Stimulated activated CD8-positive, alpha-beta memory T cell treated with anti-CD3 and anti-CD28 coated beads, Interleukin-7, amount 100 ng/mL, for 24 hours (primary cell): ENCODE measurements around the gene FOXA1.

Experiments
- DNase-seq: peaks from one replicate; pipeline ENCODE4 v3.0.0-alpha.2; 2020; ENCODE audit warnings: low read depth

The FOXA1 gene

GRCh38 chr14:37594971-37595808, at the start of gene FOXA1, which contains the start of gene TTC6:
TSS of gene FOXA1 (minus strand) at chr14:37595249. CDS start at chr14:37594972, 277 bp downstream.
TSS of gene TTC6 (plus strand) at chr14:37595629. CDS start at chr14:37622065, 26,436 bp downstream.
- DNase-seq: no peak

- DNase-seq: no peak
Measured at GRCh38 chr14:37643701-37644100, 48.7 kb upstream of the FOXA1 start.

- no peak for DNase-seq
Measured at GRCh38 chr14:37642125-37642524, 47.1 kb upstream of the FOXA1 start.

DNA sequence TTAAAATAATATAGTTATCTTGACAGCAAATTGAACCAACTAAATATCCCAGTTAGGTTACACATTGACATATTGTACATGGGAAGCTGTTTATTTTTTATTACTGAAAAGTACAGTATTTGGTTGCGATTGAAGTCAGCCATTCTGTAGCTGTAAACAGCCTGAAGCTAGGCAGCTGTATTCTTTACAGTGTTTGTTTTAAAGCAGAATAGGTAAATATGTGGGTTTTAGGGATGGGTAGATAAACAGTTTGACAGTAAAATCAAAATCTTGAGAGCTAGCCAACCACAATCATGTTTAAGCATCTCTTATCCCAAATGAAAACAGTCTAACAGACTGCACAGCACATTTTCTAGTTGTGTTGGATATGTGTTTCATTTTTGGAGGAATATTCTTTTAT, 46.1 kb upstream of the FOXA1 start:
- DNase-seq: no peak

- DNase-seq: no peak
Measured at GRCh38 chr14:37638599-37638998, 43.5 kb upstream of the FOXA1 start.

- no peak for DNase-seq
Measured at GRCh38 chr14:37637341-37637740, 42.3 kb upstream of the FOXA1 start.

DNA sequence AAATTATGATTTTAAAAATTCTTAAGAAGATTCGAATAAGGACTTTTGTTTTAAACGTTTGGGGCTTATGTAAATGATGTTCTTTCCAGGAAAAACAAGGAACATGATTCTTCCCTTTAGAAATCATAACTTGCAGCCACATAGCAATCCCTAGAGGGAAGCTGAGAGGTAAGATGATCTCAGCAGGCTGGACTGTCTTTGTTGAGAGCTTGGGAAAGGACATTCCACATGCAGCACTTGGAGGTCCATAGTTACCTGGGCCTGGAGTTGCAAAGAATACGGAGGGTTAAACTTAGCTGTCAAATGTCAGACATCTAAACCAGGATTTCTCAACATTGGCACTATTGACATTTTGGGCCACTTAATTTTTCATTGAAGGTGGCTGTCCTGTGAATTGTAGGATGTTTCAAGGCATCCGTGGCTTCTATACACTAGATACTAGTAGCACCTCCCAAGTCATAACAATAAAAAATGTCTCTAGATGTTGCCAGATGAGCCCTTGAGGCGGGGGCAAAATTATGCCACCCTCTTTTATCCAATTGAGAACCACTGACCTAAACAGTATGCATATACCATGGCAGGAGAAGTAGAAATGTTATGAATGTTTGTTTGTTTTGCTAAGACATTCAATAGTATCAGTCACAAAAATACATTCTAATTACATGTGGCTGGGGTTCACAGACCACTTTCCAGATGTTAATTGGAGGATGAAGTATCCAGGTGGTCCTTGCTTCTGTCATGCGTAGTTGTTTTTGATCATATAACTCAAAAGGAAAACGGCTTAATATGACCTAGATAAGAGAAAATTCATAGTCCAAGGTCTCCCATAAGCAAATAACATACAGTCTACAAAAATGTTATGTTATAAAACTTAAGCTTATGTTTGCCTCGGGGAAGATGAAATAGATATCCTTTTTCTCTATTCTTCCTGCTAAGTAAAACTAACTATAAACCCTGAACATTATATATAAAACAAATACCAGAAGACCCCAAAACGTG, 30.8 kb upstream of the FOXA1 start:
- DNase-seq: no peak

- no peak for DNase-seq
Measured at GRCh38 chr14:37623971-37624370, 28.9 kb upstream of the FOXA1 start.

DNA sequence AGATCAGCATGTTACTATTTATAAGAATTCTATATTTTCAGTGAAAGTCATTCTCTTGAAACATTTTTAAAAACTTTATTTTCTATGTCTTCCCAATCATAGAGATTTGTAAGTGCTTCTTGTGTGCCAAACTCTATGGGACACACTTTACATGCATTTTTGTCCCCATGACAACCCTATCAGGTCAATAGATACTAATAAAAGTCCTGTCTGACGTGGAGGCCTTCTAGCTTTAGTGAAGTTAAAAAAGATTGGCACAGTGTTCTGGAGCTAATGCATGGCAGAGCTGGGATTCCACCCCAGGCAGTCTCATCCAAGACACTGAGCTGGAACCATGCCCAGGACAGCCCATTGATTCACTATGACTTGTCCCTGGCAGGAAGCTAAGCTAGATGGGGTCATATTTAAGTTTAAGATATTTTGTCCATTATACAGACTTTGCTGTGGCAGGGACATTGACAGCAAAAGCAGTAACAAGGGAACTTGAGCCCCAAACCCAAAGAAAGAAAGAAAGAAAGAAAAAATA, 28.4 kb upstream of the FOXA1 start:
- DNase-seq: no peak

DNA sequence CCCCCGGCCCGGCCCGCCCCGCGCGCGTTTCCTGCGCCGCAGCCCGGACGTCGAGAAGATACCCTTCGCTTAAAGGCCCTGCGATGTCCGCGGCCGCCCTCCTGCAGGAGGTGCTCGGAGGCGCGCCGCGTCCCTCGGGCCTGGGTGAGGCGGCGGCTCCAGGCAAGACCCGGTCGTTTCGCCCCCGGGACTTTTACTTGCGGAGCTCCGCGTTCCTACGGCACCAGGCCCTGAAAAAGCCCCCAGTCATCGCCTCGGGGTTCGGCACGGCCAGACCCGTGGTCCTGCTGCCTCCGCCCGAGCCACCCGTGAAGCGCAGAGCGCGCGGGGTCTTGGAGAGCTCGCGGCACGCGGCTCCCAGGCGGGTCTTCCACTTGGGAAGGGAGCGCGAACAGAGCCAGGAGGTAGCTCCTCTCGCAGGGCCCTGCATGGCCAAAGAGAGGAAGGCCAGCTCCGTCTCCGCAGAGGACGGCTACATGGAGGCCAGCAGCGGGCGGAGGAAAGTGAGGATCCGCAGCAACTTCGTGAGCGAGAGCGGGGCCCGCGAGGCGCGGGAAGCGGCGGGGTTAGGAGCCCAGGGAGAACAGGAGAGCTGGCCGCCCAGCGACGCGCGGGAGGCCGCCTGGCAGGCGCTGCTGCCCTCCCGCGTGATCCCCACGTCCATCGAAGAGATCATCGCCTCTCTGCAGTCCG, 27.3 kb upstream of the FOXA1 start:
- DNase-seq: no peak

GRCh38 chr14:37620856-37621255, 25.8 kb upstream of the FOXA1 start:
- no peak for DNase-seq

- DNase-seq: no peak
Measured at GRCh38 chr14:37618498-37619028, 23.5 kb upstream of the FOXA1 start.

- DNase-seq: no peak
Measured at GRCh38 chr14:37617864-37618365, 22.9 kb upstream of the FOXA1 start.

DNA sequence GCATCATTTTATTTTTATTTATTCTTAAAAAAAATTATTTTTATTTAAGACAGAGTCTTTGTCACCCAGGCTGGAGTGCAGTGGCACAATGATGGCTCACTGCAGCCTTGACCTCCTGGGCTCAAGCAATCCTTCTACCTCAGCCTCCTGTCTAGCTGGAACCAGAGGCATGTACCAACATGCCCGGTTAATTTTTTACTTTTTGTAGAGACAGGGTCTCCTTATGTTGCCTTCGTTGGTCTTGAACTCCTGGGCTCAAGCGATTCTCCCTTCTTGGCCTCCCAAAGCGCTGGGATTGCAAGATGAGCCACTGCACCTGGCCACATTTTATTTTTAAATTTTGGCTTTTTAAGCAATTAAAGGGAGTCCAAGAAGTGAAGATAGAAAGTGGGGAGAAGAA, 21.8 kb upstream of the FOXA1 start:
- no peak for DNase-seq

DNA sequence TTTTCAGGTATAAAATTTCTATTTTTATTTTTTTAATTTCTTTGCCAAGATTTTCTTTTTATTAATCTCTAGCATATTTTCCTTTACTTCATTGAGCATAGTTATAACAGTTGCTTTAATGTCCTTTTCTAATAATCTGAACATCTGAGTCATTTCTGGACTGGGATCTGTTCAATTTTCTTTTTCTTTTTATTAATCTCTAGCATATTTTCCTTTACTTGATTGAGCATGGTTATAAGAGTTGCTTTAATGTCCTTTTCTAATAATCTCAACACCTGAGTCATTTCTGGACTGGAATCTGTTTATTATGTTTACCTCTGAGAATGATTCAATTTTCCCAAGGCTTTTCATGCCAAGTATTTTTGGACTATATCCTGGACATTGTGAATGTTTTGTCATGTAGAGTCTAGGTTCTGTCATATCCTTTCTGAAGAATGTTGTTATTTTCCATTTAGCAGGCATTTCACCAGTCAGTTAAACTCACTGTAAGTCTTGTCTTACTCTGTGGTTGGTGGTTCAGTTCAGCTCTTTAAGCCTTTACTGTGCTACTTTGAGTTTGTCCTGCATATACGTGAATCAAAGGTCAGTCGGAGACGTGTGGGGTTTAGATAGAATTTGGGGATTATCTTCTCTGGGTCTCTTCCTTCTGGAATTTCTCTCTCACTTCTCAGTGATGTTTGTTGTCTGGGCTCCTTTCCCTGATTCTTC, 20.7 kb upstream of the FOXA1 start:
- DNase-seq: no peak

GRCh38 chr14:37610945-37611523, 16.0 kb upstream of the FOXA1 start:
- DNase-seq: no peak

GRCh38 chr14:37608649-37609048, 13.6 kb upstream of the FOXA1 start:
- no peak for DNase-seq

DNA sequence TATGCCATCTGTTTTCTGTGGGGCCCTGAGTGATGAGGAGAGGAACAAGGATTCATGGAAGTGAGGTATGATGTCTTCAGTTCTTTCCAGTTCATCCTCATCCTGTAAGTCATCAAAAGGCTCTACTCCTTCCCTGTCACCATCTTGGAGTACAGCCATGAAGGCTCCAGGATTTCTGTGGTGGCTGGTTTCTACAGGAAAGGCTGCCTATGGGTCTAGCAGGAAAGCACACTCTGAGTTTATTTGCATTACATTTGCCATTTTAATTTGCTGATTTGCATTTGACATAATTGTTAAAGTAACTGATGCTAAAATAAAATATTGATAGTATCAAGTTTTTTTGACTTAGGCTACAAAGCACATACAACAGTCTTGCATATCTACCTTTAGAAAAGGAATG, 11.6 kb upstream of the FOXA1 start:
- DNase-seq: no peak

DNA sequence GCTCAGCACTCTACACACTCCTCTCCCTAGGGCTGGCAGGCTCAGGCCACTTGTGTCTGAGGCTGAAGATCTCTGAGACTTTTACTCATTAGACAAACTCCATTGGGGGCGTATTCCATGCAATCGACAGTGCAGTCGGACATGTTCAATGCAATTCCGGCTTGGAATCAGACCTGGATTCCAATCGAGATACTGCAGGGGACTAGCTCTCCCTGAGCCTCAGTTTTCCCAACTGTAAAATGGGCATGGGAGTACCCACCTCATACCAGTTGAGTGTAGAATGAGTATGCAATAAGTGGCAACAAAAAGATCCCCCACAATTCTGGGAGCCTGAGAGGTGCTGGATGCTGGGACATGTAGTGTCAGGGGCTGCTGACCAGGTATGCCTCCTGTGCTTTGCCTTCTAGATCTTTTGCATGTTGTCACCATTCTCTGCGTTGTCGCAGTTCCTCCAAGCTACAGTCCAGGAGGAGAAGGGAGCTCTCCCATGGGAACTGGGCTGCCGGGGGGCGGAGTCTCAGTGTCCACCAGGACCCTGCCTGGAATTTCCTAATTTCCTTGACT, 8.7 kb upstream of the FOXA1 start:
- DNase-seq: no peak
